Activated T-cell treated with anti-CD3 and anti-CD28 coated beads, Interleukin-2, amount 50 U/mL, for 48 hours (primary cell): ENCODE data around the gene TMEM72.

ENCODE experiments used
- DNase-seq, 2 experiments: peaks; one replicate each; pipeline ENCODE4 v3.0.0-alpha.2; 2020

TMEM72 gene

GRCh38 chr10:44921061-44921460, 9.9 kb downstream of the TMEM72 start:
- no peak for DNase-seq

- no peak for DNase-seq
Measured at GRCh38 chr10:44921506-44921905, 10.4 kb downstream of the TMEM72 start.

GRCh38 chr10:44922021-44922420, 10.9 kb downstream of the TMEM72 start:
- no peak for DNase-seq

- DNase-seq = no peak
Measured at GRCh38 chr10:44922796-44923545, 11.8 kb downstream of the TMEM72 start.

- DNase-seq = no peak
Measured at GRCh38 chr10:44923611-44924010, 12.5 kb downstream of the TMEM72 start.

GRCh38 chr10:44924261-44925040, 13.3 kb downstream of the TMEM72 start:
- DNase-seq = peak in 1 of 2 experiments; percentile 4

GRCh38 chr10:44925224-44925623, 14.1 kb downstream of the TMEM72 start:
- no peak for DNase-seq

- DNase-seq = peak in 1 of 2 experiments; percentile 6
Measured at GRCh38 chr10:44925811-44926750, 14.9 kb downstream of the TMEM72 start.

GRCh38 chr10:44926751-44927351, 15.7 kb downstream of the TMEM72 start:
- DNase-seq = no peak

- DNase-seq = no peak
Measured at GRCh38 chr10:44927352-44927751, 16.2 kb downstream of the TMEM72 start.

- no peak for DNase-seq
Measured at GRCh38 chr10:44928462-44928861, 17.3 kb downstream of the TMEM72 start.

- no peak for DNase-seq
Measured at GRCh38 chr10:44929356-44930255, 18.5 kb downstream of the TMEM72 start.

- no peak for DNase-seq
Measured at GRCh38 chr10:44930904-44931620, 19.9 kb downstream of the TMEM72 start.

GRCh38 chr10:44931621-44932516, 20.7 kb downstream of the TMEM72 start:
- DNase-seq = no peak

GRCh38 chr10:44932517-44933450, 21.6 kb downstream of the TMEM72 start:
- DNase-seq = peak; percentile 90 to 93

- DNase-seq = no peak
Measured at GRCh38 chr10:44933451-44934321, 22.5 kb downstream of the TMEM72 start.

GRCh38 chr10:44934416-44935200, 23.5 kb downstream of the TMEM72 start:
- DNase-seq = no peak
